COLO668 (cell line): Measurements from ENCODE around the gene CD36.

Experiments used
- DNase-seq: peaks from one replicate; lab custom pipeline; 2025; ENCODE audit not compliant: unreplicated experiment; lab: John Stamatoyannopoulos, UW

CD36 gene

DNA sequence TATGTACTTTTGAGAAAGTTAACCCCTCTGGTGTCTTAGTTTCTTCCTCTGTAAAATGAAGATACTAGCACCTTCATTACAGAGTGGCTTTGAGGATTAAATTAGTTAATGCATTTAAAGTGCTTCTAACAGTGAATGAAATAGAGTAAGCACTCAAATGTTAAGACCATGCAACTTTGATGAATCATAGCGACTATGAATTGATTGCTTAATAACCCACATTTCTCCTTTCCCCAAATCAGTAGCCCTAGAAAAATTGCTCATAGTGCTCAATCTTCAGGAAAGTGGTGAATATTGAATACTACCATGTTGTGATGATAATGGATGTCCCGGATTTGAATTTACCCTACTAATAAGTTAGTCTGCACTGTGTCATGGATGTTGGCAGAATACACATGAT is 48.1 kb downstream of the CD36 start:
- no peak for DNase-seq

DNA sequence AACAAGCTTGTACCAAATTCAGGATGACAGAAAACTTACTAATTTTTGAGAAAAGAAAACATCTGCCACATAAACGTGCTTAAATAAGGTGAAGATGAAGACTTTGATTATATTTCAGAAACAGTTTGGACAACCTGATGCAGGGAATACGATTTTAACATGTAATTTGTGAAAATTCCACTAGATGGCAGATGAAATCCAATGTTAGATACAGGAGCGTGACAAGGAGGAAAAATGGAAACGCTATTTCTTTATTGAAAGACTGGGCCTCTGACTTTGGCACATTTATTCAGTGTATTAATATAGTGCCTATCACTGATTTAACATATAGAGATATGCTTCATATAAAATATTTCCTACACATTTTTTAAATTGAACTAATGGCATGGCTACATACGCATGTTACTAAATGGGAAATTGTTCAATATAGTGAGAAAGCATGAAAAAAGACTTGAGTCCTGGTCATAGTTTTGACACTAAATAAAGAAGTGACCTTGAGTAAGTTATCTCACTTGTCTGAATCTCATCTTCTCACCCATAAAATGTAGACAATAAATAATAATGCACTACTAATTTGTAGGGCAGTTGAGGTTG is 60.7 kb downstream of the CD36 start:
- DNase-seq = no peak

DNA sequence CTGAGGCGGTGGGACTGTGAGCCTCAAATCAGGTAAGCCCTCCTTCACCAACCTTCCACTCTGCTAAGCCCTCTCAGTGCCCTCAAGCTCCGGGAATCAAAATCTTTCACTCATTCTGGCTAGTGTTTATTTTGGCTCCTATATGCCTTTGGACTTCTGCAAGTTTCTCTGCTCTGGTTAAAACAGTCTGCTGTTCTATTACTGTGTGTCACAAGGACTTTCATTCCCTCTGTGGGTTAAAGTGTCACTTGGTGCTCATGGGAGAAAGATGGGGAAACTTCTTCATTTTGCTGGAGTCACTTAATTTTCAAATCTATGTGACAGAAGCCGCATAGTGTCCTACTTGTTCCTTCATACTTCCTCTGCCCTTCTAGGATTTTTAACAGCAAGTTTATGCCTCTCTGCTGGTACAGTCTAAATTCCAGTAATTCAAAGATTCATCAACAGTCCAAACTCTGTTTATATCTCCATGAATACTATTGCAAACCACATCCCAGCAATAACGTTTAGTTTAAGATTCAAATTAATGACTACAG is 61.3 kb downstream of the CD36 start:
- DNase-seq = no peak

DNA sequence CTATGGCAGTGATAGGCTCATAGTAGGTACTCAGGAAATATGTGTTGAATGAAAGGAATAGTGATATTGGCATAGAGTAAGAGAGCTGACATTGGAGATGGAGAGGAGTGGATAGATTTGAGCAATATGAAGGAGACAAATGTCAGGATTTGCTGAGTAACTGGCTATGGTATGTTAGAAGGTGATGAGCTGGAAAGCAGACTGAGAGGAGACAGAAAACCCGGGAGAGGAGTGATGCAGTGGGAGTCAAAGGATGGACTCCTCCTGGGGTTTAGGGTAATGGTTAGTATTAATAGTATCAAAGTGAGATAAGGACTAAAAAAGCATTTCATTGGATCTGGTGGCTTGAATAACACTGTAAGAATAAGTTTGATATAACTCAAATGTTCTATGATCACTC is 64.8 kb downstream of the CD36 start:
- DNase-seq = no peak

DNA sequence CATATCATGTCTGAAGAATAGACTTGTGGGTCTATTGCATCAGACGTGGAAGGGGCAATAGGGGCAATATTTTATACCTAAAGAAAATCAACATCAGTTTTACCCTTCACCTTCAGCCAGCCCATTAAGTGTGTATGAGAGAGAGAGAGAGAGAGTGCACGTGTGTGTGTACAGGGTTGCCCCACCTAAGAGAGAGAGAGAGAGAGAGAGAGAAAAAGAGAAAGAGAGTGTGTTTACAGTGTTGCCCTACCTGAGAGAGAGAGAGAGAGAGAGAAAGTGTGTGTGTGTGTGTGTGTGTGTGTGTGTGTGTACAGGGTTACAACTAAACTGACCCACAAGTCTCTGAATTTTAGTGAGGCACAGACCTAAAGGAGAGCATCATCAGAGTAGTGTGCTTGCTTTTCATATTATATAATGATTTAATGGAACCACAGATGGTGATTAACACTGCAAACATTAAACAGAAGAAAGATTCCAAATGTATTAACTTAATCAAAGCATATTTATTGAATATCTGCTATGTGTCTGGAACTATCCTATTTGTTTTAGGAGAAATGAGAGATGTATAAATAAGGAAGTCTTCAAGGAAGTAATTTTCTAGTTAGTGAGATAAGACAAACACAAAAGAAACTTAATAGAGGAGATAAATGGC is 66.8 kb downstream of the CD36 start:
- no peak for DNase-seq

DNA sequence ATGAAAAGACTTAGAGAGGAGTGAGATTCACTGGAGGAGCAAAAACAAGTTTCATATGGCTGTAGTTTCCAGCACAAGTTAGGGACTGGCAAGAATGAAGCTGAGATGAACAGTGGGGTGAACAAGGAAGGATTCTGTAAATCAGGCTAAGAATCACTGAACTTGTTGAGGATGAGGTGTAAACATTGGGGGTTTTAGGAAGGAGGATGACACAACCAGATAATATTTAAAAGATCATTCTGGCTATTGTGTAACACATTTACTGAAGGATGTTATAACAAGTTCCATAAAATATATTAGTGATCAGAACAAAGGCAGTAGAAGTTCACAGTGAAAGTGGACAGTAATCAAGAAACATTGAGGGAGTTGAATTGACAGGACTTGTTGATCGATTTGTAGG is 68.9 kb downstream of the CD36 start:
- DNase-seq = no peak

DNA sequence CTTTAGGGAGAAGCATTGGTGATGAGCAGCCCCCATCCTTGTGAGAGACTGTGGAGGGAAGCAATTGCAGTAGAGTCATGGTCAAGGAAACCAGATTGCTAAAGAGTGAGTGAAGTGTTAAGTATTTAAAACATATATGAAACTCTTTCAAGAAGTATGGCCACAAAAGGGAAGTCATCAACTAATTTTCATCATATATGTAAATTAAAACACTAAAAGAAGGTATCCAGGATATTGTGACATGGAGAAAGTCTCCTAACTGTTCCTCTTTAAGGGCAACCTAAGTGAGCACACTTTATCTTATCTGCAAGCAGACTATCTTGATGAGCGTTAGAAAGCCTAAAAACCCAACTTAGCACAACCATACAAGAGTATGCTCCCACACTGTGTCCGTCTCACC is 69.7 kb downstream of the CD36 start:
- no peak for DNase-seq

DNA sequence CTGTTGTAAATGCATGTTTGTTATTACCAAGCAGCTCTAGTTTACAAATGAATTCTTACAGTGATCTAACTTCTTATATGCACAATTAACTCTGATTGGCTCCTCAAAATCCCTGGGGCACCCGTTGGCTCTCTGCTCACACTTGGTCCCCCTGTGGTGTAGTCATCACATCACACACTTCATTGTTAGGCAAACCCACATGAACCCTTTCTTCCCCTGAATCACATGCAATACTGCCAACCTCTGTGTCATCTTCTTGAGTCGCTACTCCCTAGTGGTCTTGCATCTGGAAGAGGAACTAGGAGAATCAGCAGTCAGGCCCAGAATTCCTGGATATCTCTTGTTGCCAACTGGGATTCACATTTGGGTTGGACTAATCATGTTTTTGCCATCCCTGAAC is 73.1 kb downstream of the CD36 start:
- no peak for DNase-seq

DNA sequence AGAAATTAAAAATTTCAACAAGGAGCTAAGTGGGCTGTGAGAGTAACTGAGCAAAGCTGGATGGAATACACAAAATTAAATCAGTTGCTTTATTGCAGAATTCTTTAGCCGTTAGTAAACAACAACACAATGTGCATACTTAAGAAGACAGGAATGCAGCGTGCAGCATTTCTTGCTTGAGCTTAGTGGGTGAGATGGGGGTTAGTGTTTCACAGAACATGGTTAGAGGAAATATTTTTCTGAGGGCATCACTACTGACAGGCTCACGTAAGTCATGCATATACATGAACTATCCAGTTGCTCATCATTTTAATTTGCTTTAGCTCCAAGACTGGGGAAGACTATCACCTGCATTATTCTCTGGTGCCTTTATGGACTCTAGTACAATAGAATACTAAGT is 80.8 kb downstream of the CD36 start:
- no peak for DNase-seq

DNA sequence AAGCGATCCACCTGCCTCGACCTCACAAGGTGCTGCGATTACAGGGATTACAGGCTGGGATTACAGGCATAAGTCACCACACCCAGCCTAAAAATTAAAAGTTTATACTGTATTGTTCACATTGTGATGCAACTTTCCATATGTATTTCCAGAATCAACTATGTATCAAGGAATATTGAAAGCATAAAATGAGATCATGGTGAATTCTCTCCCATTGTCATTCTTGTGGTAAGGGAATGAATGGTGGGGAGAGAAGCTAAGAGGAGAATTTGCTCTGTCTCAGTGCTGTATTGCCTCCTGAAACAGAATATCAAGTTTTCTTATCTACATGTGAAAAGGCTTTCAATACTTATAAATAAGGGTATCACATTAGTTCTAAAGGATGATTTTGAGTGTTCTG is 81.7 kb downstream of the CD36 start:
- DNase-seq = no peak

DNA sequence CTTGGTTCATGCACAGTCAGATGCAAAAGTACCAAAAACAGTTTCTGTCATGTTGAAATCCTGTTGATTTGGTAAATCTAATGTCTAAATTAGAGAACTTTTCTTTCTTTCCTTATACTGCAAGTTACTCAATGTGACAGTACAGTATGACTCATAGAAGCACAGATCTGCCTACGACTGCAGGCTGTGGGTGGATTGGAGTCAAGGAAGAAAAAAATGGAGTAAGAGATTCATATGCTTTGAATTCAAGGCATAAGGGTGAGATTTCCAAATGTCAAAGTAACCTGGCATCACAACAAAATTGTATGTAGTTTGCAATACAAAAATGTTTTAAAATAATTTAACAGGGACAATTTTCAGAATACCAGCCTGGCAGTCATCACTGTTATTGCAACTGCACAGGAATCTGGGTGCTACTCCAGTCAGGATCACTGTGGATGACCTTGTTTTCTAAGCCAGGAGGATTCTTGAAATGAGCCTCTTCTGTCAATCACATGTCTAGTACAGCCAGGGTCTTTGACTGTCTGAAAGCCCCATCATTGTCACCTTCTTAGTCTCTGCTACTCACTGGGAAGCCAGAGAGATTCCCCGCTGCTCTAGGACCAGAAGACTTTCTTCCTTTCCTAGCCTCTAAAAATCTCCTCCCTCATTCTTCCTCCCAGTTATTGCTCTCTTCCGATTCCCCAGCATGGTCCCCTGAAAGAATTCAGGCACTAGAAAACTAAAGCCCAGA is 83.6 kb downstream of the CD36 start:
- no peak for DNase-seq

DNA sequence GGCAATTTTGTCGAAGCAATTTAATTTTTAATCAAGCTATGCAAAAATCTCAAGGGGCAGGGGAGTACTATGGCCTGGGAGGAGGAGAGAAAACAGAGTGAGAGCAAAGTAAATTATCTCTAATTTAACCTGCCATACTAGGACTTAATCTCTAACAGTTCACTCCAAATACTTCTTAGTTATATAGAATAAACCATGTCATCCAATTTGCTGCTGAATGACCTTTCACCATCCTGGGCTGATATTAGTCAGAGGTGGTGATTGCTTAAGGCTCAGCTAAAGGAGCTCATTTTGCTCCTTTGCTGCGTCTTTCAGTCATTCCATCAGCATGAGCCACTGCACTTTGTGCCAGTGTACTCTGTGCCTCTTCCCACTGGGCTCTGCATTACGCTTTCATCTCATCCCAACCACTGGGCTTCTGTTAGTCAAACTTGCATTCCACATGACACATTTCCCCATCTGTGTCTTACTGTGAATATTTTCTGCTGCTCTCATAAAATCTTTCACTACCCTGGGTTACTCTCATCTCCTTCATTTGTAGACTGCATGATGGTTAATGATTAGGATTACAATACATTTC is 84.3 kb downstream of the CD36 start:
- no peak for DNase-seq

DNA sequence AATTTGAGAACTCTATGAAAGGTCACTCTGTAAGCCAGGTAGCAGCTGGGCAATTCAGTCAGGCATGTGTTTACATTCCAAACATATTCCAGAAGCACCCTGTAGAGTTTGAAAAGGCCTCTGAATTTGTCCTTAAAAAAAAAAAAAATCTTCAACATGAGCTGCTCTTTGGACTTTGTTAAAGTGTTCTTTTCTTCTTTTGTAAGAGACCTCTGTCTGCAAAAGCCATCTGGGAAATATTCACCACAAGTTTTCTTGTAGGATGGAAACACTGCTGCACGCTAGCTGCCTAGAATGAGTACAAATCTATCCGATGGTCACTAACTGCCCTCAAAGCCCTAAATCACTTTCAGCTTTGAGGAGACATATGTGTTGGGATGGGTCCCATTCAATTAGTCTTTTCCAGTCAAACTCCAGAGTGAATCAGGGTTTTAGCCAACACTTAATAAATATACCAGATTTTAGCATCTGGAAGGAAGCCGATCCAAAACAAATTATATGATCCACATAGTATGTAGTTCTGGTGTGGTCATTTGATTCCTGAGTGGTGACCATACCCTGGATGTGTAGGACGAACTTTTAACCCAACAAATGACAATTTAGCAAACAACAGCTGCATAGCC is 85.9 kb downstream of the CD36 start:
- no peak for DNase-seq

DNA sequence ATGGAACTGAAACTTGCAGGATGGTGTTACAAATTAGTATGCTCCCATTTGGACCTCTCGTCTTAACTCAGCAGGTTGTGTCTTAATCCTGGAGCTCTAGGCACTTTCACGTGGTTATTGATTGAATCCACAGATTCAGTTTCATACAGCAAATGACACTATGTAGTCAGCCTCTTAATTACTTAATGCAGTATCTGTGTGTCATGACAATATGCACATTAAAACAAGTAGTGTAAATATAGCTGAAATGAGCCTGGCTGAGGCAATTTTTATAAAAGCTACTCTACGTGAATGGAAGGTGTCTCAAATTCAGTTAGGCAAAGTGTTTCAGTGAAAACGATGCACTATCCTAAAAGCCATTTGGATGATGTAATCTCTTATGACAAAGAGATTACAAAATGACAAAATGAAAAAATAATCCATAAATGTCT is 86.8 kb downstream of the CD36 start:
- DNase-seq = no peak
